ENCODE data around the gene ARRDC1.

ARRDC1 gene

DNA sequence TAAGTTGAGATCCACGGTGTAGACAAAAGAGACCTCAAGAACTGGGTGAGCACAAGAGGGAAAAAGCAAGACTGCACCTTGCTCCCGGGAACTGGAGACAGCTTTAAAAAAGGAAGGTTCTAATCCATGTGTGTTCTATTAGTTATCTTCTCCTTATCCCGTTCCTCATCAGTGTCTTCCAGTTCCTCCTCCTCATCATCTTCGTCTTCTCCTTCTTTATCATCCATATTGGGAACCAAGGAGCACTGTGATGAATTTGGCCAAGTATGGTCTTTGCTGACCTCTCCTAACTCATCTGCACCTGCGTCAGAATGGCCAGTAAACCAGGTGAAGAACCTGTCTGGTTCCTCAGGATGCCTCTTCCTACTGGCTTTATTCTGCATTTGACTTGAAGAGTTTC is 35.4 kb downstream of the ARRDC1 start:
- no peak for DNase-seq (ENCODE audit: low spot score)

GRCh38 chr9:137642118-137642601 is 36.7 kb downstream of the ARRDC1 start:
- DNase-seq (ENCODE audit: low spot score), result no peak

GRCh38 chr9:137642892-137643291 is 37.4 kb downstream of the ARRDC1 start:
- no peak for DNase-seq (ENCODE audit: low spot score)

GRCh38 chr9:137643921-137644320 is 38.4 kb downstream of the ARRDC1 start:
- no peak for DNase-seq (ENCODE audit: low spot score)

DNA sequence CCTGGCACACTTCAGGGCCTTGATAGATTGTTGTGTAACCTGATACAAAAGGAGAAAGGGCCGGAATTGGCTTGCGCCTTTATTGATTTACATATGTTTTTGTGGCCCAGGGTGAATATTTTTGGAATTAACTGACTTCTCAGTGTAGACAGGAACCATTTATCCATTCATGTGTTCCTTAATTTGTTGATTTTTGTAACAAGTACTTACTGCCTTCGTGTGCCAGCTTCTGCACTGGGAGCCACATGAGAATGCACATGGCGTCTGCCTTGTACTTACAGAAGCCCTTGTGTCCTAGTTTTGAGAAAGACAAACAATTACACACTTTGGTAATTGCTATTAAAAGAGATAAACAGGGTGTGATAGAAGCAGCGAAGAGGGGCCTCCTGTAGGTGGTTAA is 39.7 kb downstream of the ARRDC1 start:
- no peak for DNase-seq (ENCODE audit: low spot score)

DNA sequence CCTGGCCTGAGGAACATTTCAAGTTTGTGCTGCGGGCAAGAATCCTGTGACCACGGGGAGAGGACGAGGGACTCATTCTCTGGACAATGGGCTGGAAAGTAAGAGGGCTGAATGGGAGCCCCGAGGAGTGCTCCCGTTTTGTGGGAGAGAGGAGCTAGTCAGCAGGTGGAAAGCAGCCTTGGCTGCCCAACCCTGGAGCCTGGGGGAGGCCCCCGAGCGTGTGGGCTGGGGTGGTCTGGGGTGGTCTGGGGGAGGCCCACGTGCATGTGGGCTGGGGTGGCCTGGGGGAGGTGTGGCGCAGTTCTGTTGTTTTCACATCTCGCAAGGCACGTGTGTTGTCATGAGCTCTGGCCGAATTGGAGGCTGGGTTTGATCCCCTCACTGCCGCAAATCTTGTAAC is 40.9 kb downstream of the ARRDC1 start:
- no peak for DNase-seq (ENCODE audit: low spot score)

DNA sequence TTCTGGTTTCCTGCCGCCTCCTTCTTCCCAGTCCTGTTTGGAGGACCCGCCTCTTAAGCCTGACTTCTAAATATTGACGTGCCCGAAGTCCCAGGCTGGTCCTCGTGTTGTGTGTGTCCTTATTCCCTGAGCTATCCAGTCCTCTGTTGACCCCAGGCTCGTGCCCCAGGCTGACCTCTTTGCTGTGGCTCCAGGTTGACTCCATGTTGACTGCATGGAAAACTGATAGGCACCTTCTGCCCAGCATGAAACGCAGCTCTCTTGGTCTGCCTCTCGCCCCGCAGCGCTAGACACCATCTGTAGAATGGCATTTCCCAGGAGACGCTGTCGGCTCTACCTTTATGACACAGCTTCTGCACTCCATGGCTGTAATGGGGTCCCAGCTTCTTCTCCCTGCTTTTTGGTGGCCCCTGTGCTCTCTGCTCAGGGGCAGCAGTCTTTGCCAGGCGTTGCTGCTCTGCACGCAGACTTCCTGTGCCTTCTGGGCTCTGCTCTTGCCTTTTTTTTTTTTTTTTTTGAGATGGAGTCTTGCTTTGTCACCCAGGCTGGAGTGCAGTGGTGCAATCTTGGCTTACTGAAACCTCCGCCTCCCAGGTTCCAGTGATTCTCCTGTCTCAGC is 41.7 kb downstream of the ARRDC1 start:
- DNase-seq (ENCODE audit: low spot score), result no peak

DNA sequence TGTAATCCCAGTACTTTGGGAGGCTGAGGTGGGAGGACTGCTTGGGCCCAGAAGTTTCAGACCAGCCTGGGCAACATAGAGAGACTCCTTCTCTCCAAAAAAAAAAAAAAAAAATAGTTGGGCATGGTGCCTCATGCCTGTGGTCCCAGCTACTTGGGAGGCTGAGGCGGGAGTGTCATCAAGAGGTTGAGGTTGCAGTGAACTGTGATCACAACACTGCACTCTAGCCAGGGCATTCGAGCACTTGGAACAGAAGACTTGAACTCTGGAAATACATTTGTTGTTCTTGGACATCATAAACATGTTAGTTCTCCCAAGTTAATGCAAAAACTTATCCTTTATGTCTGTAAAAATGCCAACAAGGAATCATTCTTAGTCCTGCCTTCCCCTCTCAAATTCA is 42.9 kb downstream of the ARRDC1 start:
- DNase-seq (ENCODE audit: low spot score), result no peak

DNA sequence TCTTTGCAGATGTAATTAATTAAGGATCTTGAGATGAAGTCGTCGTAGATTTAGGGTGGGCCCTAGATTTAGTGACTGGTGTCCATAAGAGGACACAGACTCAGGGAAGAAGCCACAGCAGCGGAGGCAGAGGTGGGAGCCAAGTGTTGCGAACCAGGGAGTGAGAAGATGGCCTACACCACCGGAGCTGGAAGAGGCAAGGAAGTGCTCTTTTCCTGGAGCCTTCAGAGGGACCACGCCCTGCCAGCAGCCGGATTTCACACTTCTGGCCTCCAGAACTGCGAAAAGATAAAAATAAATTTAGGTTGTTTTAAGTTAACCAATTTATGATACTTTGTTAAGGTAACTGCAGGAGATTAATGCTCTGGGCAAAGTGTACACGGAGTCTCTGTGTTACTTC is 44.1 kb downstream of the ARRDC1 start:
- no peak for DNase-seq (ENCODE audit: low spot score)

DNA sequence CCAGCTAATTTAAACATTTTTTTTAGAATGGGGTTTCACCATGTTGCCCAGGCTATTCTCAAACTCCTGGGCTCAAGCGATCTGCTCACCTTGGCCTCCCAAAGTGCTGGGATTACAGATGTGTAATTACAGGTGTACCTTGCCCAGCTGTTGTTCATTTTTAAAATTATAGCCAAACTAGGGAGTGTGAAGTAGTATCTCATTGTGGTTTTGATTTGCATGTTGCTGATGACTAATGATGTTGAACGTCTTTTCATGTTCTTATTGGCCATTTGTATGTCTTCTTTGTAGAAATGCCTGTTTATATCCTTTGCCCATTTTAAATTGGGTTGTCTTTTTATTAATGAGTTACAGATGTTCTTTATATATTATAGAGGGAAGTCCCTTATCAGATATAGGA is 44.8 kb downstream of the ARRDC1 start:
- DNase-seq (ENCODE audit: low spot score), result no peak

DNA sequence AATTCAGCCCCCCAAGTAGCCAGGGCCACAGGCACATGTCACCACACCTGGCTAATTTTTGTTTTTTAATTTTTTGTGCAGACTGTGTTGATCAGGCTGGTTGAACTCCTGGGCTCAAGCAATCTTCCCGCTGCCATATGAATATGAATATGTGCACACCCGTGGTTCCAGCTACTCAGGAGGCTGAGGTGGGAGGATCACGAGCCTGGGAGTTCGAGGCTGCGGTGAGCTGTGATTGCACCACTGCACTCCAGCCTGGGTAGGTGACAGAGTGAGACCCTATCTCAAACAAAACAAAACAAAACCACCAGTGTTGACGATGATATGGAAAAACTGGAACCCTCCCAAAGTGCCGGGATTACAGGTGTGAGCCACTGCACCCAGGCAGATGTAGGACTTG is 45.3 kb downstream of the ARRDC1 start:
- DNase-seq (ENCODE audit: low spot score), result no peak

GRCh38 chr9:137656416-137656815 is 50.9 kb downstream of the ARRDC1 start:
- no peak for DNase-seq (ENCODE audit: low spot score)

DNA sequence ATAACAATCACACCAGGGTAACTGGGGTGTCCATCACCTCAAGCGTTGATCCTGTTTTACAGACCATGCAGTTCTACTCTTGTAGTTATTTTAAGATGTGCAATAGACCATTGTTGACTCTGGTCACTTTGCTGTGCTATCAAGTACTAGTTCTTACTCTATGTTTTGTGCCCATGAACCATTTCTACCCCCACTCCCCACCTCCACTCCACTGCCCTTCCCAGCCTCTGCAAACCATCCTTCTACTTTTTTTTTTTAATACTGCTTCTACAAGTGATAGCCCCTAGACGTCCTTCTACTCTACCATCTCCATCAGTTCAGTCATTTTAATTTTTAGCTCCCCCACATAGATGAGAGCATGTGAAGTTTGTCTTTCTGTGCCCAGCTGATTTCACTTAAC is 52.1 kb downstream of the ARRDC1 start:
- no peak for DNase-seq (ENCODE audit: low spot score)

DNA sequence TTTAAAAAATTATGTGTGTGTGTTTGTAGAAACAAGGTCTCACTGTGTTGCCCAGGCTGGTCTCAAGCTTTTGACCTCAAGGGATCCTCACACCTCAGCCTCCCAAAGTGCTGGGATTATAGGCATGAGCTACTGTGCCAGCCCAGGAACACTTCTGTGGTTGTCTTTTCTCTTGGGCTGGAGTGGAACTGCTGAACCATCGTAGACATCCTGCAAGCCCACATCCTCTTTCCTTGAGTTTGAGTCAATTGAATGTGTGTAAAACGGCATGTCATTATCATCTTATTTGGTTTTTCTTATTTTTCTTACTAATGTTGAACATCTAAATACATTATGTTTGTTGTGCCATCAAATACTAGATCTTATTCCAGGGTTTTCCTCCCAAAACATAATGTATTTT is 53.3 kb downstream of the ARRDC1 start:
- no peak for DNase-seq (ENCODE audit: low spot score)

DNA sequence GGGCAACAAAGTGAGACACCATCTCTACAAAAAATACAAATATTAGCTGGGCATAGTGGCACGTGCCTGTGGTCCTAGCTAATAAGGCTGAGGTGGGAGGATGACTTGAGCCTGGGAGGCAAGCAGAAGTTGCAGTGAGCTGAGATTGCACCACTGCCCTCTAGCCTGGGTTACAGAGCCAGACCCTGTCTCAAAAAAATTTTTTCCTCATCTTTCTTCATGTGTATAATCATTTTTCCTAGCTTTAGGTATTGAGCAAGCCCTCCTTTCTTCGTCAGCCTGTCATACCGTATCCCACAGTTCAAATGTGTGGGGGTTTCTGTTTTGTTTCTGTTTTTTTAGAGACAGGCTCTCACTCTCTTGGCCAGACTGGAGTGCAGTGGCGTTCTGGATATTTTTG is 54.7 kb downstream of the ARRDC1 start:
- DNase-seq (ENCODE audit: low spot score), result no peak

DNA sequence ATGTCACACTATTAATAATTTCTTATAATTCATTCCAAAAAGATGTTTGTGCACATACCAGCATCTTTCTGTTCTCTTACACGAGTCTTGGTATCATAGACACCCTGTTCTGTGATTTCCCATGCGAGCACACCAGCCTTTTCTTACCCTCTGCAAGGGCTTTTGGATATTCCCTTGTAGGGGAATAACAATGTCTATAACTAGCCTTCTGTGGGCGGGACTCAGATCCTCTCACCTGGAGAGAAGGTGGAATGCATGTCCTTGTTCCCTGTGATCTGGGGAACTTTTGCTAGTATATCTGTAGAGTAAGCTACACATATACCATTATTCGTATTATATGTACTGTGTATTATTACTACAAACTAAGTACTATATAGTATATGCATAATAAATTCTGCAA is 58.1 kb downstream of the ARRDC1 start:
- no peak for DNase-seq (ENCODE audit: low spot score)

- DNase-seq (ENCODE audit: low spot score), result no peak
Measured at GRCh38 chr9:137664676-137665075, 59.2 kb downstream of the ARRDC1 start.

Data from SW480 (cell line).